ENCODE data around the gene PRKCD.
"Not testable (repeated sequence)": the region's sequence is repeated elsewhere in the genome, so short reads cannot be mapped to it uniquely, and the experiment has no call there.

PRKCD gene

GRCh38 chr3:53149699-53150098 is 11.3 kb upstream of the PRKCD start:
- in situ Hi-C loops (cut with MboI; ENCODE audit: low sequenced_read_pairs, unreplicated experiment): no loop called here
- DNase-seq (ENCODE audit: low spot score): no peak

GRCh38 chr3:53150247-53151085 is 10.5 kb upstream of the PRKCD start:
- in situ Hi-C loops (cut with MboI; ENCODE audit: low sequenced_read_pairs, unreplicated experiment): no loop called here
- no peak for DNase-seq (ENCODE audit: low spot score)
- no peak for TF ChIP-seq CTCF (IDR thresholded peaks at IDR 0.05; ENCODE audit: borderline replicate concordance, control extremely low read depth, extremely low read depth, insufficient read depth, missing control alignments)

More at GRCh38 chr3:53149699-53150098, 11.3 kb upstream of the PRKCD start:
- no peak for TF ChIP-seq CTCF (IDR thresholded peaks at IDR 0.05; ENCODE audit: borderline replicate concordance, control extremely low read depth, extremely low read depth, insufficient read depth, missing control alignments)

GRCh38 chr3:53151086-53151438 is 9.9 kb upstream of the PRKCD start:
- DNase-seq (ENCODE audit: low spot score); in situ Hi-C loops (cut with MboI; ENCODE audit: low sequenced_read_pairs, unreplicated experiment): not testable (repeated sequence)

- DNase-seq (ENCODE audit: low spot score): no peak
- no peak for TF ChIP-seq CTCF (IDR thresholded peaks at IDR 0.05; ENCODE audit: borderline replicate concordance, control extremely low read depth, extremely low read depth, insufficient read depth, missing control alignments)
- in situ Hi-C loops (cut with MboI; ENCODE audit: low sequenced_read_pairs, unreplicated experiment): no loop called here
Measured at GRCh38 chr3:53151465-53151864, 9.5 kb upstream of the PRKCD start.

- no peak for TF ChIP-seq CTCF (IDR thresholded peaks at IDR 0.05; ENCODE audit: borderline replicate concordance, control extremely low read depth, extremely low read depth, insufficient read depth, missing control alignments)
- in situ Hi-C loops (cut with MboI; ENCODE audit: low sequenced_read_pairs, unreplicated experiment): no loop called here
- no peak for DNase-seq (ENCODE audit: low spot score)
Measured at GRCh38 chr3:53151870-53152660, 8.9 kb upstream of the PRKCD start.

GRCh38 chr3:53153264-53153823 is 7.7 kb upstream of the PRKCD start:
- DNase-seq (ENCODE audit: low spot score): no peak
- no peak for TF ChIP-seq CTCF (IDR thresholded peaks at IDR 0.05; ENCODE audit: borderline replicate concordance, control extremely low read depth, extremely low read depth, insufficient read depth, missing control alignments)
- in situ Hi-C loops (cut with MboI; ENCODE audit: low sequenced_read_pairs, unreplicated experiment): no loop called here

- TF ChIP-seq CTCF (IDR thresholded peaks at IDR 0.05; ENCODE audit: borderline replicate concordance, control extremely low read depth, extremely low read depth, insufficient read depth, missing control alignments): no peak
- in situ Hi-C loops (cut with MboI; ENCODE audit: low sequenced_read_pairs, unreplicated experiment): no loop called here
- DNase-seq (ENCODE audit: low spot score): no peak
Measured at GRCh38 chr3:53153980-53154379, 7.0 kb upstream of the PRKCD start.

Measured in GM13976 (cell line).